Embryonic facial prominence (tissue), 1 donor: ENCODE measurements around the gene UPB1.

Experiments used
- DNase-seq: peaks from one replicate; pipeline ENCODE4 v3.0.0-alpha.2; 2016; ENCODE audit errors: extremely low spot score

The UPB1 gene

DNA sequence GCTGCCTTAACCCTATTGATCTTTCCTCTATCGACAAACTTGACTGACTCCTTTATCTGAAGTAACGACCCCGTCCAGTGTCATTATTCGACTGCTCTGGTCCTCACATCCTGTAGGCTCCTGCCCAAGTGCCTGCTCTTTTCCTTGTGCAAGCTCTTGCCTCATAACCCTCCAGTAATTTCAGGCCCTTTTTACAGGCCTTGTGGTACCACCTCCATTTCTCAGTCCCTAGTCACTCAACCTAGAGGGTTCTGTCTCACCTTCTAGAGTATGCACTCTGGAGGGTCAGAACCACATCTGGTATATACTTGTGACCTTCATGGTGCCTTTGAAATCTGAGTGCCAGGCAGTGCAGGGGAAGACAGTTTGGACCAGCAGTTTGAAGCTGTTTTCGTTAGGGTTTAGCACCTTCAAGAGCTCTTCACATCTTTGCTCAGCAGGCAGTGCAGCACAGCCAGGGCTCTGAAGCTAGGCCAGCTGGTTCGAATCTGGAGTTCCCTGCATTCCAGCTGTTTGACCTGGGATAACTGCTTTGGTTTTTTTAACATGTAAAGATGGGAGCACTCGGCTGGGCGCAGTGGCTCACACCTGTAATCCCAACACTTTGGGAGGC lies 71.9 kb downstream of the UPB1 start:
- DNase-seq: no peak

DNA sequence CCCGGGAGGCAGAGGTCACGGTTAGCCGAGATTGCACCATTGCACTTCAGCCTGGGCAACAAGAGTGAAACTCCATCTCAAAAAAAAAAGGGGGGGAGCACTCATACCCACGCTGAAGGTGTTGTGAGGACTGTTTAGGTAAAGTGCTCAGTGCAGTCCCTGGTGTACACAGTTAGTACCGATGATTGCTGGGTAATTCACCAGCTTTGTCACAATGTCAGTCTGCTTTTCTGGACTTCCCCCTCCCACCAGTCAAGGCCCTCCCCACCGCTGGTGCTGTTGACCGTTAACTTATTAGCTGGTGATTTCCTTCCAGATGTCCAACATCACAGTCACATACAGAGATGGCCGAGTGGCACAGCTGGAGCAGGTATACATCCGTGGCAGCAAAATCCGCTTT lies 72.5 kb downstream of the UPB1 start:
- DNase-seq: no peak

DNA sequence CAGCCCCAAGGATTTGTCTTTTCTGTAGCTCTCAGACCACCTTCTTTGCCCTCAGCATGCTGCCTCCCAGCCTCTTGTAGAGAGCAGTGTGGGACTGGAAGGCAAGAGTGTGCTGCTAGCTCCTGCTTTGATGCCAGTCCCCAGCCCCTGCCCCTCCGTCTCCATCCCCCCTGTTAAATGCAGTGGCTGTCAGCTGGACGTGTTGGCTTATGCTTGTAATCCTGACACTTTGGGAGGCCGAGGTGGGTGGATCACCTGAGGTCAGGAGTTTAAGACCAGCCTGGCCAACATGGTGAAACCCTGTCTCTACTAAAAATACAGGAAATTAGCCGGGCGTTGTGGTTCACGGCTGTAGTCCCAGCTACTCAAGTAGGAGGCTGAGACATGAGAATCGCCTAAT lies 76.1 kb downstream of the UPB1 start:
- no peak for DNase-seq

DNA sequence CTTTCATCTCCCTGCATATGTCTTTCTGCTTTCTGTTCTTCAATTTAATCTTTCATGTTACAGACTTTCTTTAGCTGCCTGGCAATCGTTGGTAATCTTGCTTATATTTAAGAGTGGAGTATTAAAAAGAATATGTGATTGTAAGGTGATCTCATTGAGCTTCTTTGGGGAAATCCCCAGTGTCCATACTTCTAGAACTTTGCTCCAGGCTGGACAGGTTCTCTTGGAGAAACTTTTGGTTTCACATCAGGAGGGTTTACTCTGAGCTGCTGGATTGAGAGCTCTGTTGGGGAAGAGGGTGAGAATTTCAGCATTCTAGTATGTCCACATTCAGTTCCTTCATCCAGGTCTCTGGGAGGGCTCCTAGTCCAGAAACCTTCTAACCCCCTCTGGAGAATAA lies 81.6 kb downstream of the UPB1 start:
- no peak for DNase-seq
